Spleen (tissue), 13 donors: ENCODE measurements around the gene ETF1. TPM values are rescaled to one million over a fixed set of nuclear protein-coding genes. Genes with fewer than 3 reads are reported as not detected.

Source experiments
- DNase-seq: peaks from one replicate; pipeline ENCODE4 v3.0.0-alpha.2; 2020
- H3K27ac ChIP-seq, 8 donors: fragments of 200-600 bp; sonication (generic) in 7 of 8; 1 replicate in 4 of 8; 2 replicates in 4 of 8; pipeline versions ENCODE4 v1.5.0 to v1.8.0; 2016 to 2021; ENCODE audit warnings: inconsistent platforms in 4 of 8, mild to moderate bottlenecking in 4 of 8, moderate library complexity in 1 of 8
- H3K27me3 ChIP-seq, 7 donors: fragments of 200-600 bp; sonication (generic) in 6 of 7; replicated peaks in 1 of 7; 1 replicate in 4 of 7; 2 replicates in 3 of 7; pipeline versions ENCODE4 v1.5.0 to v1.8.0; 2016 to 2021; ENCODE audit warnings: inconsistent platforms in 3 of 7, mild to moderate bottlenecking in 1 of 7
- H3K36me3 ChIP-seq, 6 donors: fragments of 200-600 bp; sonication (generic) in 5 of 6; 1 replicate in 4 of 6; 2 replicates in 2 of 6; pipeline versions ENCODE4 v1.5.0 to v1.8.0; 2016 to 2021; ENCODE audit warnings: inconsistent platforms in 2 of 6
- H3K4me1 ChIP-seq, 6 donors: fragments of 200-600 bp; sonication (generic) in 5 of 6; 1 replicate in 3 of 6; 2 replicates in 3 of 6; pipeline versions ENCODE4 v1.5.0 to v1.8.0; 2016 to 2021; ENCODE audit warnings: inconsistent platforms in 3 of 6
- H3K4me3 ChIP-seq, 8 donors: fragments of 200-600 bp; sonication (generic) in 7 of 8; 1 replicate in 4 of 8; 2 replicates in 4 of 8; pipeline versions ENCODE4 v1.5.0 to v1.8.0; 2016 to 2021; ENCODE audit warnings: inconsistent platforms in 4 of 8, mild to moderate bottlenecking in 4 of 8, moderate library complexity in 2 of 8
- H3K9me3 ChIP-seq, 8 donors: fragments of 200-600 bp; sonication (generic) in 7 of 8; 1 replicate in 4 of 8; 2 replicates in 4 of 8; pipeline versions ENCODE4 v1.5.0 to v1.8.0; 2016 to 2021; ENCODE audit warnings: inconsistent platforms in 4 of 8
- CTCF ChIP-seq, 11 experiments: fragments of 200-600 bp in 7 of 11; fragments of 450-650 bp in 4 of 11; sonication (generic) in 4 of 11; IDR thresholded peaks in 8 of 11; conservative IDR thresholded peaks in 3 of 11; 1 replicate in 7 of 11; 2 replicates in 4 of 11; pipeline versions ENCODE4 v1.4.0 to v1.8.0; 2016 to 2021; ENCODE audit warnings: antibody characterized with exemption in 11 of 11, inconsistent platforms in 4 of 11, mild to moderate bottlenecking in 1 of 11
- POLR2A ChIP-seq, 3 donors: fragments of 450-650 bp; IDR thresholded peaks; one replicate each; pipeline ENCODE4 v1.5.1; 2017; ENCODE audit warnings: antibody characterized with exemption in 3 of 3, mild to moderate bottlenecking in 1 of 3
- POLR2AphosphoS5 ChIP-seq, 3 donors: sonication (generic); formaldehyde crosslinking; IDR thresholded peaks; one replicate each; pipeline ENCODE4 v1.5.1; 2017; ENCODE audit warnings: antibody characterized with exemption in 3 of 3
- WGBS, 5 donors: extraction: QIAGEN DNeasy Blood & Tissue Kit in 3 of 5; methylation state at CpG; one replicate each; pipeline versions ENCODE4 v1.1.5 to v1.1.7; 2013 to 2018; 5-methylcytosine and 5-hydroxymethylcytosine counted together
- intact Hi-C: fragments of 100-400 bp; cut with DNase I; formaldehyde crosslinking; loops from one replicate; pipeline ENCODE4 v1.15.0; 2023; ENCODE audit warnings: low total_unique reads
- long read RNA-seq, 2 donors: transcript quantifications; one replicate each; lab custom pipeline, GENCODE V29; 2026
- polyA plus RNA-seq, 3 donors: library from polyadenylated mRNA; stranded (reverse); fragments of 200-250 nt; gene quantifications; one replicate each; pipeline ENCODE4 v1.2.1, GENCODE V29; 2013
- total RNA-seq, 7 donors: library from RNA; depleted of rRNA in 3 of 7; stranded (reverse); fragments of >200 nt in 3 of 7; fragmentation: NEBNext Ultra II Directional in 4 of 7; extraction: Animal tissue kit (Norgen Biotek cat#: 25700) in 4 of 7; gene quantifications; one replicate each; pipeline versions ENCODE4 v1.1.0 to v1.2.1, GENCODE V29; 2016 to 2021
- donor health status: healthy with polysubstance abuse.
- donor health status: DM: no; HTN: no; CAD: no; lungs with moderate emphysema.
- donor health status: DM: no; HTN: no; CAD: no.
- donor health status: Bipolar disorder and iron deficiency.
- donor health status: healthy.
- donor health status: DM: no; HTN: no; CAD: no.
- donor health status: DM: yes; HTN: yes; CAD: no.

Gene ETF1
- total RNA-seq (10 to 100 TPM; 42.7 to 78.8 (median 56.1) TPM), polyA plus RNA-seq (10 to 100 TPM; 21.3 to 35.4 (median 23.3) TPM)
- long read RNA-seq, donor 1, transcript ETF1-201 (11 exons, 3,742 nt) = major isoform, 12 of 26 reads
- long read RNA-seq, donor 1, partial matches to known transcripts = 14 of 26 reads
- long read RNA-seq, donor 1, other reads (novel, unspliced or antisense) = 0 of 26 reads
- long read RNA-seq, donor 2, transcript ETF1-201 (11 exons, 3,742 nt) = major isoform, 6 of 18 reads
- long read RNA-seq, donor 2, partial matches to known transcripts = 11 of 18 reads
- long read RNA-seq, donor 2, other reads (novel, unspliced or antisense) = 0 of 18 reads

DNA sequence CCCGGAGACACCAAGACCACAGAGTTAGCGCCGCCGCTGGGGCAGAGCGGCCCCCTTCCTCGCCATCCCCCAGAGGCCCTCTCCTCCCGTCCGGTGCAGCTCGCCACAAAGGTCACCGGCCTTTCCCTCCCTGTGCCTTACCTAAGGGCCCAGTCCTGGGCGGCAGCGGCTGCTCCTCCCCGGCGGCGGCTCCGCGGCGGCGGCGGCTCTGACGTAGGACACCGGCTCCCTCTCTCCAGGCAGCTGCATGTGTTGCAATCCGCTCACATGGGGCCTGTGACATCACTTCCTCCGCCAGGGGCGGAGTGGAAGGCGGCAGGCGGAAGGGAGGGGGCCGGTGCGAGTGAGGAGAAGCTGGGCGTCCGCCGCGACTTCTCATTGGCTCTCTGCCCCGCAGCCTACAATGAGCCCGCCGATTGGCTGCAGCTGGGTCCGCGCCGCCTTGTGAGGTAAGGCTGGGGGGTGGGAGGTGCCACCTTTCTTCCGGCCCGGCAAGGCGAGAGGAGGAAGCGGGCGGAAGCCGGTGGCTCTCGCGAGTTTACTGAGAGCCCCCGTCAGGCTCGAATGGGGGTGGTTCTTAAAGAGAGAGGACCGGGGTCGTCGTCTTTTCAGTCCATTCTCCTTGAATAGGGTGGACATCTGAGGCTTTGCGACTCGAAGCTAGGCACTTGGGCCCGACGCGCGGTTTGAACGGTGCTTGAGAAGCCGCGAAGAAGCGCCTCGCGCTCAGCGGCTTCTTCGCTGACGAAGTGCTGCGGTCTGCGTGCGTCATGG is at the start of gene ETF1:
Gene ETF1, minus strand, starts transcription at position 281 of the 774 bp plus-strand sequence. CDS start 318 bp downstream, outside the sequence.
- peak in 6 of 11 experiments; percentile 6 to 60 (median 26) for TF ChIP-seq CTCF (IDR thresholded peaks at IDR 0.05 in 8 of 11, conservative IDR thresholded peaks at IDR 0.05 in 3 of 11)
- TF ChIP-seq POLR2AphosphoS5 (IDR thresholded peaks at IDR 0.05) = peak; percentile 99 to 100 (median 100)
- TF ChIP-seq POLR2A (IDR thresholded peaks at IDR 0.05) = peak; percentile 97 to 99 (median 97)
- intact Hi-C loops = no loop called here

DNA sequence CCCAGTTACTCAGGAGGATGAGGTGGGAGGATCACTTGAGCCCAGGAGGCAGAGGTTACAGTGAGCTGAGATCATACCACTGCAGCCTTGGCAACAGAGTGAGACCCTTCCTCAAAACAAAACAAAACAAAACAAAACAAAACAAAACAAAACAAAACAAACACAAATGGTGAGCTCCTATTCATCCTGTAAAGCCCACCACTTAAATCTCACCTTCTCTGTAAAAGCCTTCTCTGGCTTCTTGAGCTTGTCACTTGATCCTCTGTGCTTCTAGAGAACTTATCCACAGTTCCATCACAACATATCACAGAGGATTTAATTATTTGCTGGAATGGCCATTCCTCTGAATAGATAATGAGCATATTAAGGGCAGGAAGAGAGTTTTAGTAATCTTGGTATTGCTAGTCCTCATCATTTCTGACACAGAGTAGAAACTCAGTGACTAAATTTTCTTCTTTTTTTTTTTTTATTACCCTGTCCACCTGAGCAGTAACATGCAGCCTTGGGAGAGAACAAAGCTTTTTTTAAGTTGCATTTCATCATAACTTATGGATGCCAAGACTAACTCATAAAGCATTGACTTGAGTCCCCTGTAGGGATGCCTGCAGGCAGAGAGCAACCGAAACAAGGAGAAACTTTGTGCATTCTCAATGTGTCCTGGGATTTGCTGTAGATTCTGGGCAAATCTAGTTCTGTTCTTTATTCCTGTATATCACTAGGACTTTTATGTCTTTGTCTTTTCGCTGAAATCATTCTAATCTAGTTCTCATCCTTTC is 45.2 kb upstream of the ETF1 start:
- no peaks in the 10 kb centered on the region for H3K4me1 ChIP-seq
- no peak for DNase-seq
- H3K36me3 ChIP-seq = no peaks in the 10 kb centered on the region
- no peak for TF ChIP-seq CTCF (IDR thresholded peaks at IDR 0.05 in 8 of 11, conservative IDR thresholded peaks at IDR 0.05 in 3 of 11)
- no peak for TF ChIP-seq POLR2A (IDR thresholded peaks at IDR 0.05)
- TF ChIP-seq POLR2AphosphoS5 (IDR thresholded peaks at IDR 0.05) = no peak
- WGBS, 5 donors = 92 to 94% (median 93%) methylated on average over 2 of the region's 2 CpGs
- no peak overlapping the region for H3K27ac ChIP-seq
- intact Hi-C loops = no loop called here
- H3K9me3 ChIP-seq = no peaks in the 10 kb centered on the region
- no peaks in the 10 kb centered on the region for H3K27me3 ChIP-seq
- H3K4me3 ChIP-seq = no peak overlapping the region

More for the DNA sequence above, at the start of gene ETF1:
- H3K27ac ChIP-seq = peak within 1 kb of the TSS; percentile 95 to 100 (median 99)
- peaks cover 0 to 12% (median 0%) of the 10 kb centered on the region in 6 donors for H3K36me3 ChIP-seq
- no peaks in the 10 kb centered on the region for H3K27me3 ChIP-seq
- H3K9me3 ChIP-seq = no peaks in the 10 kb centered on the region
- H3K4me1 ChIP-seq = peaks cover 50 to 88% (median 75%) of the 10 kb centered on the region in 6 donors
- peak within 1 kb of the TSS; percentile 80 to 96 (median 86) for H3K4me3 ChIP-seq
- WGBS, 5 donors = 0 to 1% (median 0%) methylated on average over 43 to 70 of the region's 70 CpGs
- DNase-seq = peak; percentile 100

DNA sequence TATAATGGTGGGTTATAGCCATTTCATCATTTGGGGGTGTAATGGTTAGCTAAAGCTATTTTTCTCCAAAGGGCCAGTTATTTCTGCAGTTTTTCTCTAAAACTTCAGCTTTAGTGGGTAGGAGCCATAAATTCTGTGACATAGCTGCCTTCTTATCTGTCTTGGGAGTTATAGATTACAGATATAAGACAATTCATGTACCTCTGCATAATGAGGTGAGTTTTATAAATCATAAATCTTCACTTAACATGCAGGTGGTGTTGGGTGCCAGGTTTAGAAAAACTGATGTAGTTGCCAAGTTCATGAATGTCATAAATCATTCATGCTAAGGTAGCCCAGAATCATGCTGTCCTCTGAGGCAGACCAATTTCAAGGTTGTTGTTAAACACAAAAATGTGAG is 42.1 kb upstream of the ETF1 start:
- Histone ChIP-seq H3K4me3 (no peak overlapping the region), H3K36me3 (no peaks in the 10 kb centered on the region), H3K27ac (no peak overlapping the region), H3K27me3 (no peaks in the 10 kb centered on the region), H3K9me3 (no peaks in the 10 kb centered on the region), H3K4me1 (no peaks in the 10 kb centered on the region)
- TF ChIP-seq CTCF (IDR thresholded peaks at IDR 0.05 in 8 of 11, conservative IDR thresholded peaks at IDR 0.05 in 3 of 11) = no peak
- DNase-seq = no peak
- intact Hi-C loops = no loop called here
